HEK293 (cell line): ENCODE measurements around the gene TTYH2.

Source experiments
- GLIS2 ChIP-seq: fragments of 450-650 bp; formaldehyde crosslinking; IDR thresholded peaks from 2 replicates; pipeline ENCODE4 v1.5.1; 2016; ENCODE audit warnings: missing biosample characterization, missing genetic modification characterization
- KLF8 ChIP-seq: fragments of 450-650 bp; formaldehyde crosslinking; IDR thresholded peaks from 2 replicates; pipeline ENCODE4 v1.5.1; 2016; ENCODE audit warnings: missing biosample characterization, missing genetic modification characterization
- MEIS1 ChIP-seq: sonication (generic); formaldehyde crosslinking; IDR thresholded peaks from 2 replicates; pipeline ENCODE4 v1.8.1; 2022; ENCODE audit warnings: missing genetic modification reagents, mild to moderate bottlenecking, borderline replicate concordance
- PRDM2 ChIP-seq: fragments of 450-650 bp; formaldehyde crosslinking; IDR thresholded peaks from 2 replicates; pipeline ENCODE4 v1.5.1; 2016; ENCODE audit warnings: missing biosample characterization, missing genetic modification characterization, borderline replicate concordance
- SP2 ChIP-seq: fragments of 450-650 bp; formaldehyde crosslinking; IDR thresholded peaks from 2 replicates; pipeline ENCODE4 v1.5.1; 2016; ENCODE audit warnings: missing biosample characterization, missing genetic modification characterization
- SP3 ChIP-seq: fragments of 450-650 bp; formaldehyde crosslinking; IDR thresholded peaks from 2 replicates; pipeline ENCODE4 v1.5.1; 2016; ENCODE audit warnings: missing biosample characterization, missing genetic modification characterization
- YY2 ChIP-seq: fragments of 450-650 bp; formaldehyde crosslinking; IDR thresholded peaks from 2 replicates; pipeline ENCODE4 v1.5.1; 2016; ENCODE audit warnings: missing biosample characterization, missing genetic modification characterization
- ZBTB10 ChIP-seq: fragments of 450-650 bp; formaldehyde crosslinking; IDR thresholded peaks from 2 replicates; pipeline ENCODE4 v1.5.1; 2016; ENCODE audit warnings: missing biosample characterization, missing genetic modification characterization
- ZBTB21 ChIP-seq: fragments of 450-650 bp; formaldehyde crosslinking; IDR thresholded peaks from 2 replicates; pipeline ENCODE4 v1.5.1; 2017; ENCODE audit warnings: missing biosample characterization, missing genetic modification characterization
- ZFP37 ChIP-seq: fragments of 450-650 bp; formaldehyde crosslinking; IDR thresholded peaks from 2 replicates; pipeline ENCODE4 v1.5.1; 2016; ENCODE audit warnings: missing biosample characterization, missing genetic modification characterization
- ZIC2 ChIP-seq: fragments of 450-650 bp; formaldehyde crosslinking; IDR thresholded peaks from 2 replicates; pipeline ENCODE4 v1.5.1; 2016; ENCODE audit warnings: missing biosample characterization, missing genetic modification characterization
- ZNF184 ChIP-seq: fragments of 450-650 bp; IDR thresholded peaks from 2 replicates; pipeline ENCODE4 v1.5.1; 2018; ENCODE audit warnings: missing biosample characterization, mild to moderate bottlenecking, missing genetic modification characterization
- ZNF19 ChIP-seq: fragments of 450-650 bp; formaldehyde crosslinking; IDR thresholded peaks from 2 replicates; pipeline ENCODE4; 2016; ENCODE audit warnings: missing biosample characterization, missing genetic modification characterization, low read depth
- ZNF2 ChIP-seq: fragments of 450-650 bp; formaldehyde crosslinking; IDR thresholded peaks from 2 replicates; pipeline ENCODE4 v1.5.1; 2016; ENCODE audit warnings: missing biosample characterization, missing genetic modification characterization
- ZNF24 ChIP-seq: fragments of 450-650 bp; formaldehyde crosslinking; IDR thresholded peaks from 2 replicates; pipeline ENCODE4 v1.5.1; 2016; ENCODE audit warnings: missing biosample characterization, missing genetic modification characterization
- ZNF350 ChIP-seq: fragments of 450-650 bp; formaldehyde crosslinking; IDR thresholded peaks from 2 replicates; pipeline ENCODE4 v1.5.0; 2017; ENCODE audit warnings: missing biosample characterization, mild to moderate bottlenecking, missing genetic modification characterization
- ZNF433 ChIP-seq: fragments of 450-650 bp; formaldehyde crosslinking; IDR thresholded peaks from 2 replicates; pipeline ENCODE4 v1.5.1; 2016; ENCODE audit warnings: missing biosample characterization, missing genetic modification characterization, low read depth
- ZNF488 ChIP-seq: fragments of 450-650 bp; formaldehyde crosslinking; IDR thresholded peaks from 2 replicates; pipeline ENCODE4 v1.5.1; 2016; ENCODE audit warnings: missing biosample characterization, missing genetic modification characterization
- ZNF513 ChIP-seq: fragments of 450-650 bp; IDR thresholded peaks from 2 replicates; pipeline ENCODE4 v1.5.1; 2018; ENCODE audit warnings: missing biosample characterization, missing genetic modification characterization
- ZNF529 ChIP-seq: fragments of 450-650 bp; formaldehyde crosslinking; IDR thresholded peaks from 2 replicates; pipeline ENCODE4 v1.5.1; 2017; ENCODE audit warnings: missing genetic modification characterization, missing biosample characterization; ENCODE audit not compliant: insufficient replicate concordance
- ZNF558 ChIP-seq: fragments of 450-650 bp; formaldehyde crosslinking; IDR thresholded peaks from 2 replicates; pipeline ENCODE4 v1.5.1; 2016; ENCODE audit warnings: missing biosample characterization, missing genetic modification characterization
- ZNF621 ChIP-seq: fragments of 450-650 bp; formaldehyde crosslinking; IDR thresholded peaks from 2 replicates; pipeline ENCODE4 v1.5.1; 2017; ENCODE audit warnings: missing biosample characterization, missing genetic modification characterization
- ZNF623 ChIP-seq: fragments of 450-650 bp; formaldehyde crosslinking; IDR thresholded peaks from 2 replicates; pipeline ENCODE4 v1.5.1; 2016; ENCODE audit warnings: missing biosample characterization, missing genetic modification characterization
- ZNF624 ChIP-seq: fragments of 450-650 bp; formaldehyde crosslinking; IDR thresholded peaks from 2 replicates; pipeline ENCODE4 v1.5.1; 2017; ENCODE audit warnings: missing biosample characterization, missing genetic modification characterization
- ZNF747 ChIP-seq: fragments of 450-650 bp; formaldehyde crosslinking; IDR thresholded peaks from 2 replicates; pipeline ENCODE4 v1.5.1; 2016; ENCODE audit warnings: missing biosample characterization, missing genetic modification characterization
- ZNF843 ChIP-seq: fragments of 450-650 bp; formaldehyde crosslinking; IDR thresholded peaks from 2 replicates; pipeline ENCODE4 v1.5.1; 2016; ENCODE audit warnings: missing biosample characterization, missing genetic modification characterization
- ZSCAN4 ChIP-seq: fragments of 450-650 bp; formaldehyde crosslinking; IDR thresholded peaks from 2 replicates; pipeline ENCODE4 v1.5.1; 2017; ENCODE audit warnings: missing biosample characterization, missing genetic modification characterization
- ZXDB ChIP-seq: fragments of 450-650 bp; formaldehyde crosslinking; IDR thresholded peaks from 2 replicates; pipeline ENCODE4 v1.5.1; 2016; ENCODE audit warnings: missing biosample characterization, missing genetic modification characterization

The TTYH2 gene

GRCh38 chr17:74210191-74211140 is 2.9 kb upstream of the TTYH2 start (continued):
- TF ChIP-seq ZNF621 (tag by site-specific recombination) (no peak), ZNF184 (tag by site-specific recombination) (0 out of 2 replicates have a peak, but pooled peaks have one; percentile 21), ZNF24 (tag by site-specific recombination) (0 out of 2 replicates have a peak, but pooled peaks have one; percentile 38), ZFP37 (tag by site-specific recombination) (peak; percentile 50; the same call in 1 of the 2 replicates), ZNF488 (tag by site-specific recombination) (no peak), SP2 (tag by site-specific recombination) (no peak), ZNF747 (tag by site-specific recombination) (no peak), ZSCAN4 (tag by site-specific recombination) (no peak), ZNF350 (no peak), ZBTB10 (0 out of 2 replicates have a peak, but pooled peaks have one; percentile 46), SP3 (no peak; the same call in 1 of the 2 replicates), ZNF2 (tag by site-specific recombination) (peak; percentile 96), ZNF558 (no peak), YY2 (tag by site-specific recombination) (peak; percentile 41), ZNF19 (tag by site-specific recombination) (no peak), MEIS1 (no peak), ZXDB (no peak), ZNF623 (tag by site-specific recombination) (no peak), ZBTB21 (tag by site-specific recombination) (no peak), GLIS2 (tag by site-specific recombination) (no peak), ZNF513 (no peak), ZNF529 (tag by site-specific recombination) (no peak), ZNF624 (tag by site-specific recombination) (no peak), PRDM2 (tag by site-specific recombination) (no peak), ZNF843 (tag by site-specific recombination) (no peak; the same call in 1 of the 2 replicates), ZNF433 (tag by site-specific recombination) (no peak), ZIC2 (tag by site-specific recombination) (peak; percentile 35; the same call in 1 of the 2 replicates), KLF8 (tag by site-specific recombination) (peak; percentile 39)
